Measurements from ENCODE around the gene ABHD15. TPM values are rescaled to one million over a fixed set of nuclear protein-coding genes. Genes with fewer than 3 reads are reported as not detected.

Gene ABHD15, protein sequence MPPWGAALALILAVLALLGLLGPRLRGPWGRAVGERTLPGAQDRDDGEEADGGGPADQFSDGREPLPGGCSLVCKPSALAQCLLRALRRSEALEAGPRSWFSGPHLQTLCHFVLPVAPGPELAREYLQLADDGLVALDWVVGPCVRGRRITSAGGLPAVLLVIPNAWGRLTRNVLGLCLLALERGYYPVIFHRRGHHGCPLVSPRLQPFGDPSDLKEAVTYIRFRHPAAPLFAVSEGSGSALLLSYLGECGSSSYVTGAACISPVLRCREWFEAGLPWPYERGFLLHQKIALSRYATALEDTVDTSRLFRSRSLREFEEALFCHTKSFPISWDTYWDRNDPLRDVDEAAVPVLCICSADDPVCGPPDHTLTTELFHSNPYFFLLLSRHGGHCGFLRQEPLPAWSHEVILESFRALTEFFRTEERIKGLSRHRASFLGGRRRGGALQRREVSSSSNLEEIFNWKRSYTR
- 11.6 and 12.2 TPM in 2 replicates for total RNA-seq (ENCODE audit: low replicate concordance)
- long read RNA-seq, partial matches to known transcripts: 8 of 9 reads
- long read RNA-seq, other reads (novel, unspliced or antisense): 1 of 9 reads

DNA sequence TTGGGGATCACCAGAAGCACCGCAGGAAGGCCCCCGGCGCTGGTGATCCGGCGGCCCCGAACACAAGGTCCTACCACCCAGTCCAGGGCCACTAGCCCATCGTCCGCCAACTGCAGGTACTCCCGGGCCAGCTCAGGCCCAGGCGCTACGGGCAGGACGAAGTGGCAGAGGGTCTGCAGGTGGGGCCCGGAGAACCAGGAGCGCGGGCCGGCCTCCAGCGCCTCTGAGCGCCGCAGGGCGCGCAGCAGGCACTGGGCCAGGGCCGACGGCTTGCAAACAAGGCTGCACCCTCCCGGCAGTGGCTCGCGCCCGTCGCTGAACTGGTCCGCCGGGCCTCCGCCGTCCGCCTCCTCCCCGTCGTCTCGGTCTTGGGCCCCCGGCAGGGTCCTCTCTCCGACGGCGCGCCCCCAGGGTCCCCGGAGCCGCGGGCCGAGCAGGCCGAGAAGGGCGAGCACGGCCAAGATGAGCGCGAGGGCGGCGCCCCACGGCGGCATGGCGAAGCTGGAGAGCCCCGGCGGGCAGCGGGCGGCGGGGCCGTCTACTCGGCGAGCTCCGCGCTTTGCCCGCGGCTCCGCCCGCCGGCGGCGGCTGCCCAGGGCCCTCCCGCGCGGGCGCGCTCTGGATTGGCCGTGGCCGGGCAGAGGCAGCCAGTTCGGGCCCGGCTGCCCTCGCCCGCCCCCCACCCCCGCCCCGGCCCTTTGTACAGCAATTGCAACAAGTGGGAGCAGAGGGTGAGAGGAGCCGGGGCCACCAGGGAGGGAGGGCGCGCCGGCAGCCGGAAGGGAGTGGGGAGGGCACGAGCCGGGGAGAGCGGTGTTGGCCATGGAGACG is at the start of gene ABHD15:
ABHD15 (minus strand) TSS at position 565 of the 831 bp plus-strand sequence; CDS start at position 494, 71 bp downstream.
- H3K4me1 Mint-ChIP-seq (ENCODE audit: unreplicated experiment): peaks cover 11% of the 10 kb centered on the region
- H3K36me3 Mint-ChIP-seq: peaks cover 9% of the 10 kb centered on the region
- no peaks in the 10 kb centered on the region for H3K9me3 Mint-ChIP-seq
- H3K4me3 Mint-ChIP-seq: peak within 1 kb of the TSS; percentile 98
- H3K27ac Mint-ChIP-seq: peak within 1 kb of the TSS; percentile 87
- peaks cover 35% of the 10 kb centered on the region for H3K27me3 Mint-ChIP-seq
- TF ChIP-seq, protein P1, sequence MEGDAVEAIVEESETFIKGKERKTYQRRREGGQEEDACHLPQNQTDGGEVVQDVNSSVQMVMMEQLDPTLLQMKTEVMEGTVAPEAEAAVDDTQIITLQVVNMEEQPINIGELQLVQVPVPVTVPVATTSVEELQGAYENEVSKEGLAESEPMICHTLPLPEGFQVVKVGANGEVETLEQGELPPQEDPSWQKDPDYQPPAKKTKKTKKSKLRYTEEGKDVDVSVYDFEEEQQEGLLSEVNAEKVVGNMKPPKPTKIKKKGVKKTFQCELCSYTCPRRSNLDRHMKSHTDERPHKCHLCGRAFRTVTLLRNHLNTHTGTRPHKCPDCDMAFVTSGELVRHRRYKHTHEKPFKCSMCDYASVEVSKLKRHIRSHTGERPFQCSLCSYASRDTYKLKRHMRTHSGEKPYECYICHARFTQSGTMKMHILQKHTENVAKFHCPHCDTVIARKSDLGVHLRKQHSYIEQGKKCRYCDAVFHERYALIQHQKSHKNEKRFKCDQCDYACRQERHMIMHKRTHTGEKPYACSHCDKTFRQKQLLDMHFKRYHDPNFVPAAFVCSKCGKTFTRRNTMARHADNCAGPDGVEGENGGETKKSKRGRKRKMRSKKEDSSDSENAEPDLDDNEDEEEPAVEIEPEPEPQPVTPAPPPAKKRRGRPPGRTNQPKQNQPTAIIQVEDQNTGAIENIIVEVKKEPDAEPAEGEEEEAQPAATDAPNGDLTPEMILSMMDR (conservative IDR thresholded peaks at IDR 0.05): no peak
- peak; percentile 75 for DNase-seq (ENCODE audit: extremely low spot score, unreplicated experiment)

DNA sequence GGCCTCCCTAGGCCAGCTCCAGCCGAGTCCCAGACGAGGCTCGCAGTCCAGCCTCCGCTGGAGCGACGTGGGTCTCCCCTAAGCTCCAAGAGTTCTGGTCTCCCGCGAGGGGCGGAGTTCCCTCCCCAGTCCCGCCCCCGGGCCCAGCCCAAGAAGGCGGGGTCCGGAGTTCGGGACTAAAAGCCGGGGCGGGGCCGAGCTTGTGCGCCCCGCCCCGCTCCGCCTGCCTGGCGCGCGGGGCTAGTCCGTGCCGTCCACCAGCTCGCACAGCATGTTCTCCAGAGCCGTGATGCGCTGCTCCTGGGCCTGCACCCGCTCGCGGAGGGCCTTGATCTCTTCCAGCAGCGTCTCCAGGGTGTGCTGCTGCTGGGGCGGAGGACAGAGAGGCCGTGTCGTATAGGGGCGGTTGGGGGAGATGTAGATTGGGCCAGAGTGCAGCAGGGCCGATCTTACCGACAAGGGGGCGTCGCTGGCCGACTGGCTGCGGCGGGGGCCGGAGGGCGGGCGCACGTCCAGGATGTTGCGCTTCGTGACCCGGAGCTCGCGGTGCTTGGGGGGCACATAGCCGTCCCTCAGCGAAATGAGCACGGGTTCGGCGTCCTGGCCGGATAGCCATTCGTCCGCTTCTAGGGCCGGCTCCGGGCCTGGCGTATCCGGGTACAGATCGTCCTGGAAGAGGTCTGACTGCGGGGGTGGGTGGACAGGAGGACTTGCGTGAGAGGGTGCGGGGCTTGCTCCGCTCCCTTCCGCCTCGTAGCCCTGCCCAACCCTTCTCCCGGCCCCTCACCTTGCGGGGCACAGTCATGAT is 48.9 kb upstream of the ABHD15 start:
- no peaks in the 10 kb centered on the region for H3K4me1 Mint-ChIP-seq (ENCODE audit: unreplicated experiment)
- peak overlapping the region; percentile 76 for H3K27ac Mint-ChIP-seq
- DNase-seq (ENCODE audit: extremely low spot score, unreplicated experiment): peak; percentile 83
- peak overlapping the region; percentile 85 for H3K4me3 Mint-ChIP-seq
- peaks cover 52% of the 10 kb centered on the region for H3K27me3 Mint-ChIP-seq
- H3K9me3 Mint-ChIP-seq: no peaks in the 10 kb centered on the region
- TF ChIP-seq, protein P1 (conservative IDR thresholded peaks at IDR 0.05): no peak
- H3K36me3 Mint-ChIP-seq: peaks cover 3% of the 10 kb centered on the region

DNA sequence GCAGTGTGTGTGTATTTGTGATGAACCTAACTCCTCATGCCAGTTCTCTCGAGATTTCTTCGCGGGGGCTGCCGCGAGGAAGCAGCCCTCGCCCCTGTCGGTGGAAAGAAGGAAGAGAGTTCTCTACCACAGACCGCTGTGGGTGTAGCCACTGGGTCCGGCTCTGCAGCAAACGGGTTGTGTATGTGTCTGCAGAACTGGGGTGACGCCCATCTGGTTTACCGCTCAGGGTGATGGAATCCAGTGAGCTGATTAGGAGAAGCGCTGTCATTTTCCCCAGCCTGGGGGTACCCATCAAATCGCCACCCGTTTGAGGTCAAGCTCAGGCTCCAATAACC is 48.2 kb upstream of the ABHD15 start:
- TF ChIP-seq, protein P1 (conservative IDR thresholded peaks at IDR 0.05): peak; percentile 33
- peak overlapping the region; percentile 85 for H3K4me3 Mint-ChIP-seq
- H3K27ac Mint-ChIP-seq: no peak overlapping the region
- H3K4me1 Mint-ChIP-seq (ENCODE audit: unreplicated experiment): no peaks in the 10 kb centered on the region
- DNase-seq (ENCODE audit: extremely low spot score, unreplicated experiment): no peak
- peaks cover 45% of the 10 kb centered on the region for H3K27me3 Mint-ChIP-seq
- no peaks in the 10 kb centered on the region for H3K9me3 Mint-ChIP-seq
- peaks cover 5% of the 10 kb centered on the region for H3K36me3 Mint-ChIP-seq

DNA sequence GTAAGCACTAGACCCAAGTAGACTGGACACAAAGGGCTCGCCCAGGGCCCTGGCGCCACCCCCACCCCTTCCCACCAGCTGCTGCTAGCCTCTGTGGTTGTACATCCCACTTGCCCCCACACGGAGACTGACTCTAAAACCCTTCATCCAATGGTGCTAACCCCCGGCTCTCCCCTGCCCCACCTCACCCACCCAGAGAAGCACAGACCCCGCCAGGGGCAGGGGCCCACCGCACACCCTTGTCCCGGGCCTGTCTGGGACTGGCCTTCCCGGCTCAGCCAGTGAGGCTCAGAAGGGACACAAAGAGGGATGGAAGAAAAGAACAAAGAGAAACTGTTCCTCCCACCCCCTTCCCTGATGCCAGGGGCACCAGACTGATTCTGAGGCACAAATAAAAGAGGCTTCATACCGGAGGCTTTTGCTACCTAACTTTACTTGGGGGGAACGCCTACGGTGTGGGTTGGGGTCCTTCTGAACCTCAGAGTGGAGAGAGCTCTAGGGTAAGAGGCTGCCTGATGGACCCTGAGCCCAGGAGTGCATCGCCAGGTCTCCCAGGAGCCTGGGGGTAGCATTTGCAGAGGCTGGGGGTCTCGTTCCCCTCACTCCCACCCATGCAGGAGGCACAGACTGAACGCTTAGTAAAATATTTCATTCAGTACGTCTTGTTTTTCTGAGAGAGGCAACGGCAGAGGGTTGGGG is 47.7 kb upstream of the ABHD15 start:
- Mint-ChIP-seq H3K4me1 (ENCODE audit: unreplicated experiment) (no peaks in the 10 kb centered on the region), H3K4me3 (peak overlapping the region; percentile 17), H3K36me3 (peaks cover 5% of the 10 kb centered on the region), H3K27ac (no peak overlapping the region), H3K27me3 (peaks cover 40% of the 10 kb centered on the region), H3K9me3 (no peaks in the 10 kb centered on the region)
- DNase-seq (ENCODE audit: extremely low spot score, unreplicated experiment): no peak
- TF ChIP-seq, protein P1 (conservative IDR thresholded peaks at IDR 0.05): no peak

Measured in type B pancreatic cell (in vitro differentiated cells).